HEK293 (cell line): ENCODE measurements around the gene CENPN.

Source experiments
- CTCF ChIA-PET: fragments of 350-600 bp; formaldehyde crosslinking; extraction: SDS; loops from one replicate; lab custom pipeline; 2021; ENCODE audit warnings: antibody characterized with exemption; lab: Yijun Ruan, JAX
- POLR2A ChIA-PET: fragments of 300-600 bp; formaldehyde crosslinking; extraction: SDS; loops from one replicate; lab custom pipeline; 2020; ENCODE audit warnings: antibody characterized with exemption, inconsistent platforms; lab: Yijun Ruan, JAX
- H3K27ac ChIP-seq: fragments of 200-500 bp; sonication (Bioruptor generic); 2 replicates; pipeline ENCODE4 v1.5.1; 2014; ENCODE audit warnings: low read depth, low read length, control low read depth, inconsistent platforms; ENCODE audit errors: extremely low read depth
- H3K36me3 ChIP-seq, 2 experiments: fragments of 200-500 bp in 1 of 2; sonication (Bioruptor generic) in 1 of 2; 1 replicate in 1 of 2; 2 replicates in 1 of 2; pipeline ENCODE4 v1.5.1; 2014 to 2017; ENCODE audit warnings: inconsistent platforms in 2 of 2, low read length in 2 of 2; ENCODE audit not compliant: control insufficient read depth in 2 of 2, insufficient read depth in 1 of 2
- H3K4me1 ChIP-seq: fragments of 200-500 bp; sonication (Bioruptor generic); 2 replicates; pipeline ENCODE4 v1.5.1; 2014; ENCODE audit warnings: mild to moderate bottlenecking, low read length, inconsistent platforms; ENCODE audit not compliant: control insufficient read depth, insufficient read depth
- H3K4me3 ChIP-seq: 2 replicates; pipeline ENCODE4 v1.5.1; 2011; ENCODE audit warnings: low read depth, mild to moderate bottlenecking, control low read depth, low read length, moderate library complexity
- H3K9me3 ChIP-seq: fragments of 200-500 bp; sonication (Bioruptor generic); 2 replicates; pipeline ENCODE4 v1.5.1; 2014; ENCODE audit warnings: low read depth, low read length, inconsistent platforms; ENCODE audit not compliant: control insufficient read depth, insufficient read depth
- GLI4 ChIP-seq: fragments of 450-650 bp; formaldehyde crosslinking; IDR thresholded peaks from 2 replicates; pipeline ENCODE4 v1.5.1; 2016; ENCODE audit warnings: missing biosample characterization, missing genetic modification characterization
- IKZF3 ChIP-seq: fragments of 450-650 bp; IDR thresholded peaks from 2 replicates; pipeline ENCODE4 v1.5.0; 2018; ENCODE audit warnings: missing biosample characterization, mild to moderate bottlenecking, missing genetic modification characterization, moderate library complexity
- MZF1 ChIP-seq: fragments of 450-650 bp; formaldehyde crosslinking; IDR thresholded peaks from 2 replicates; pipeline ENCODE4 v1.5.1; 2017; ENCODE audit warnings: missing biosample characterization, missing genetic modification characterization, borderline replicate concordance
- OSR2 ChIP-seq: fragments of 450-650 bp; formaldehyde crosslinking; IDR thresholded peaks from 2 replicates; pipeline ENCODE4 v1.5.1; 2016; ENCODE audit warnings: missing biosample characterization, missing genetic modification characterization
- PRDM1 ChIP-seq: fragments of 450-650 bp; formaldehyde crosslinking; IDR thresholded peaks from 2 replicates; pipeline ENCODE4; 2016; ENCODE audit warnings: missing biosample characterization, missing genetic modification characterization
- SP7 ChIP-seq: fragments of 450-650 bp; formaldehyde crosslinking; IDR thresholded peaks from 2 replicates; pipeline ENCODE4 v1.5.1; 2016; ENCODE audit warnings: missing biosample characterization, missing genetic modification characterization
- ZBTB21 ChIP-seq: fragments of 450-650 bp; formaldehyde crosslinking; IDR thresholded peaks from 2 replicates; pipeline ENCODE4 v1.5.1; 2017; ENCODE audit warnings: missing biosample characterization, missing genetic modification characterization
- ZNF544 ChIP-seq: fragments of 450-650 bp; formaldehyde crosslinking; IDR thresholded peaks from 2 replicates; pipeline ENCODE4 v1.5.0; 2017; ENCODE audit warnings: missing biosample characterization, missing genetic modification characterization
- ZNF558 ChIP-seq: fragments of 450-650 bp; formaldehyde crosslinking; IDR thresholded peaks from 2 replicates; pipeline ENCODE4 v1.5.1; 2016; ENCODE audit warnings: missing biosample characterization, missing genetic modification characterization
- ZNF677 ChIP-seq: fragments of 450-650 bp; IDR thresholded peaks from 2 replicates; pipeline ENCODE4 v1.5.0; 2018; ENCODE audit warnings: missing biosample characterization, mild to moderate bottlenecking, missing genetic modification characterization, moderate library complexity
- ZNF792 ChIP-seq: fragments of 450-650 bp; formaldehyde crosslinking; IDR thresholded peaks from 2 replicates; pipeline ENCODE4 v1.5.1; 2016; ENCODE audit warnings: missing biosample characterization, missing genetic modification characterization
- TF ChIP-seq, protein P1 (sequence below): fragments of 450-650 bp; formaldehyde crosslinking; IDR thresholded peaks from 2 replicates; pipeline ENCODE4 v1.5.1; 2016; ENCODE audit warnings: missing biosample characterization, missing genetic modification characterization, borderline replicate concordance
- TF ChIP-seq, protein P2 (sequence below): fragments of 450-650 bp; formaldehyde crosslinking; IDR thresholded peaks from 2 replicates; pipeline ENCODE4 v1.5.1; 2016; ENCODE audit warnings: missing biosample characterization, missing genetic modification characterization
- TF ChIP-seq, protein P3 (sequence below): fragments of 450-650 bp; formaldehyde crosslinking; conservative IDR thresholded peaks from 2 replicates; pipeline ENCODE4 v1.5.1; 2016; ENCODE audit warnings: low read depth, missing biosample characterization, missing genetic modification characterization

CENPN gene

DNA sequence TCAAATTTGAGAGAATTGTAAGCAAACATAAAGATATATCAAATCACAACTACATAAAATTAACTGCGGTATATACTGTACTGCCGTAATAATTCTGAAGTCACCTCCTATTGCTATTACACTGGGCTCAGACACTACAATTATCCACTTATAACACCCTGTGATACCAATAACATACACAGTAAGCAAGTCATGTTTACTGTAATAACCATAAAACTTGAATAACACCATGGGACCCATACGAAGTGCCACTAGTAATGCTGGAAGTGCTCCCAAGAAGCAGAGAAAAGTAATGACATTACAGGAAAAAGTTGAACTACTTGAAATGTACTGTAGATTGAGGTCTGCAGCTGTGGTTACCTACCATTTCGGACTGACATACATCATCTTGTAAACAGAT, 24.4 kb upstream of the CENPN start (continued):
- TF ChIP-seq, protein P1, sequence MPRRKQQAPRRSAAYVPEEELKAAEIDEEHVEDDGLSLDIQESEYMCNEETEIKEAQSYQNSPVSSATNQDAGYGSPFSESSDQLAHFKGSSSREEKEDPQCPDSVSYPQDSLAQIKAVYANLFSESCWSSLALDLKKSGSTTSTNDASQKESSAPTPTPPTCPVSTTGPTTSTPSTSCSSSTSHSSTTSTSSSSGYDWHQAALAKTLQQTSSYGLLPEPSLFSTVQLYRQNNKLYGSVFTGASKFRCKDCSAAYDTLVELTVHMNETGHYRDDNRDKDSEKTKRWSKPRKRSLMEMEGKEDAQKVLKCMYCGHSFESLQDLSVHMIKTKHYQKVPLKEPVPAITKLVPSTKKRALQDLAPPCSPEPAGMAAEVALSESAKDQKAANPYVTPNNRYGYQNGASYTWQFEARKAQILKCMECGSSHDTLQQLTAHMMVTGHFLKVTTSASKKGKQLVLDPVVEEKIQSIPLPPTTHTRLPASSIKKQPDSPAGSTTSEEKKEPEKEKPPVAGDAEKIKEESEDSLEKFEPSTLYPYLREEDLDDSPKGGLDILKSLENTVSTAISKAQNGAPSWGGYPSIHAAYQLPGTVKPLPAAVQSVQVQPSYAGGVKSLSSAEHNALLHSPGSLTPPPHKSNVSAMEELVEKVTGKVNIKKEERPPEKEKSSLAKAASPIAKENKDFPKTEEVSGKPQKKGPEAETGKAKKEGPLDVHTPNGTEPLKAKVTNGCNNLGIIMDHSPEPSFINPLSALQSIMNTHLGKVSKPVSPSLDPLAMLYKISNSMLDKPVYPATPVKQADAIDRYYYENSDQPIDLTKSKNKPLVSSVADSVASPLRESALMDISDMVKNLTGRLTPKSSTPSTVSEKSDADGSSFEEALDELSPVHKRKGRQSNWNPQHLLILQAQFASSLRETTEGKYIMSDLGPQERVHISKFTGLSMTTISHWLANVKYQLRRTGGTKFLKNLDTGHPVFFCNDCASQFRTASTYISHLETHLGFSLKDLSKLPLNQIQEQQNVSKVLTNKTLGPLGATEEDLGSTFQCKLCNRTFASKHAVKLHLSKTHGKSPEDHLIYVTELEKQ (tag by site-specific recombination): peak; percentile 27; the same call in 1 of the 2 replicates
- TF ChIP-seq, protein P2, sequence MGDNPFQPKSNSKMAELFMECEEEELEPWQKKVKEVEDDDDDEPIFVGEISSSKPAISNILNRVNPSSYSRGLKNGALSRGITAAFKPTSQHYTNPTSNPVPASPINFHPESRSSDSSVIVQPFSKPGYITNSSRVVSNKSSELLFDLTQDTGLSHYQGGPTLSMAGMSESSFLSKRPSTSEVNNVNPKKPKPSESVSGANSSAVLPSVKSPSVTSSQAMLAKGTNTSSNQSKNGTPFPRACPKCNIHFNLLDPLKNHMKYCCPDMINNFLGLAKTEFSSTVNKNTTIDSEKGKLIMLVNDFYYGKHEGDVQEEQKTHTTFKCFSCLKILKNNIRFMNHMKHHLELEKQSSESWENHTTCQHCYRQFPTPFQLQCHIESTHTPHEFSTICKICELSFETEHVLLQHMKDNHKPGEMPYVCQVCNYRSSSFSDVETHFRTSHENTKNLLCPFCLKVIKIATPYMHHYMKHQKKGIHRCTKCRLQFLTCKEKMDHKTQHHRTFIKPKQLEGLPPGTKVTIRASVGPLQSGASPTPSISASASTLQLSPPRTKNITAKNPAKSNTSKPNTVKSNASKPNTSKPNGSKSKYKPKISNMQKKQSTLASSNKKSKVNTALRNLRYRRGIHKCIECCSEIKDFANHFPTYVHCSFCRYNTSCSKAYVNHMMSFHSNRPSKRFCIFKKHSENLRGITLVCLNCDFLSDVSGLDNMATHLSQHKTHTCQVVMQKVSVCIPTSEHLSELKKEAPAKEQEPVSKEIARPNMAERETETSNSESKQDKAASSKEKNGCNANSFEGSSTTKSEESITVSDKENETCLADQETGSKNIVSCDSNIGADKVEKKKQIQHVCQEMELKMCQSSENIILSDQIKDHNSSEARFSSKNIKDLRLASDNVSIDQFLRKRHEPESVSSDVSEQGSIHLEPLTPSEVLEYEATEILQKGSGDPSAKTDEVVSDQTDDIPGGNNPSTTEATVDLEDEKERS (tag by site-specific recombination): no peak
- TF ChIP-seq ZBTB21 (tag by site-specific recombination) (peak; percentile 48; the same call in 1 of the 2 replicates), GLI4 (tag by site-specific recombination) (no peak), ZNF544 (no peak), ZNF558 (tag by site-specific recombination) (no peak), ZNF677 (tag by site-specific recombination) (no peak)
- TF ChIP-seq, protein P3, sequence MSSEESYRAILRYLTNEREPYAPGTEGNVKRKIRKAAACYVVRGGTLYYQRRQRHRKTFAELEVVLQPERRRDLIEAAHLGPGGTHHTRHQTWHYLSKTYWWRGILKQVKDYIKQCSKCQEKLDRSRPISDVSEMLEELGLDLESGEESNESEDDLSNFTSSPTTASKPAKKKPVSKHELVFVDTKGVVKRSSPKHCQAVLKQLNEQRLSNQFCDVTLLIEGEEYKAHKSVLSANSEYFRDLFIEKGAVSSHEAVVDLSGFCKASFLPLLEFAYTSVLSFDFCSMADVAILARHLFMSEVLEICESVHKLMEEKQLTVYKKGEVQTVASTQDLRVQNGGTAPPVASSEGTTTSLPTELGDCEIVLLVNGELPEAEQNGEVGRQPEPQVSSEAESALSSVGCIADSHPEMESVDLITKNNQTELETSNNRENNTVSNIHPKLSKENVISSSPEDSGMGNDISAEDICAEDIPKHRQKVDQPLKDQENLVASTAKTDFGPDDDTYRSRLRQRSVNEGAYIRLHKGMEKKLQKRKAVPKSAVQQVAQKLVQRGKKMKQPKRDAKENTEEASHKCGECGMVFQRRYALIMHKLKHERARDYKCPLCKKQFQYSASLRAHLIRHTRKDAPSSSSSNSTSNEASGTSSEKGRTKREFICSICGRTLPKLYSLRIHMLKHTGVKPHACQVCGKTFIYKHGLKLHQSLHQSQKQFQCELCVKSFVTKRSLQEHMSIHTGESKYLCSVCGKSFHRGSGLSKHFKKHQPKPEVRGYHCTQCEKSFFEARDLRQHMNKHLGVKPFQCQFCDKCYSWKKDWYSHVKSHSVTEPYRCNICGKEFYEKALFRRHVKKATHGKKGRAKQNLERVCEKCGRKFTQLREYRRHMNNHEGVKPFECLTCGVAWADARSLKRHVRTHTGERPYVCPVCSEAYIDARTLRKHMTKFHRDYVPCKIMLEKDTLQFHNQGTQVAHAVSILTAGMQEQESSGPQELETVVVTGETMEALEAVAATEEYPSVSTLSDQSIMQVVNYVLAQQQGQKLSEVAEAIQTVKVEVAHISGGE (tag by site-specific recombination): no peak

DNA sequence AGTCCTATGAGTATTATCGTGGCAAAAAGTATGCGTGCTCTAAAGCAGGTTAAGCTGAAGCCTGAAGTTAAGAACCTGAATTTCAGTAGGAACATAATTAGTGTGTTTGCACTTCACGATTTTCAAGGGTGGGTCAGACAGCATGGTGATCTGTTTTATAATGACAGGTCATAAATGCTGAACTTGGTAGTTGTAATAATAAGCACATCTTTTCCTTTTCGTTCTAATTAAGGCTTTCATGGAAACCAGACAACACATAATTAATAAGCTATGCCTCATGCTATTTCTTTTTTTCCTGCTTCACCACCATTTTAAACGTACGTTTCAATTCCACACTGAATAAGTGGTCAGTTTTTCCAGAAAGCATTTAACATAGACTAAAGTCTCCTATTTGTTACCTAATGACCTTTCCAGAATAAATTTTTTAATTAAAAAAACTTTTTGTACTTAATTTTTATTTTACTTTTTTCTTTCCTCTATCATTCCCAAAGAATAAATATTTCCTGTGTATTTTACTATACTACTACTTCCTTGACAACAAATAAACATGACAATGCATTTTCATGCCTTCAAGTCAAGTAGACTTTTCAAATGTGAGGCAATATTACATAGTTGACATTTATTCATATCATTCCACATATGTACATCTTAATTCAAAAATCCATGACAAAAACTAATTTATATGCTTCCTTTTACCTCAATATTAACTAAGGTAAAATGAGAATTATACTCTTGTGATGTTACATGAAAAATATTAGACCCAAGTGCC, 22.7 kb upstream of the CENPN start:
- H3K36me3 ChIP-seq: peaks cover 6 to 8% of the 10 kb centered on the region in 2 experiments; a peak in 2 of 3 replicates
- H3K4me1 ChIP-seq: peaks cover 23% of the 10 kb centered on the region
- POLR2A ChIA-PET: no interaction called here
- no peaks in the 10 kb centered on the region for H3K9me3 ChIP-seq
- CTCF ChIA-PET: interaction anchor here (2.4 kb wide), 1 partner anchor 10 kb away, joined by 8 read pairs; no protein-coding TSS in a partner anchor
- H3K4me3 ChIP-seq: no peak overlapping the region
- no peak overlapping the region for H3K27ac ChIP-seq
- peak; percentile 46; the same call in 1 of the 2 replicates for TF ChIP-seq OSR2 (tag by site-specific recombination)
- peak; percentile 95 for TF ChIP-seq SP7 (tag by site-specific recombination)
- no peak for TF ChIP-seq MZF1
- TF ChIP-seq, all 188 proteins: peak for 2

DNA sequence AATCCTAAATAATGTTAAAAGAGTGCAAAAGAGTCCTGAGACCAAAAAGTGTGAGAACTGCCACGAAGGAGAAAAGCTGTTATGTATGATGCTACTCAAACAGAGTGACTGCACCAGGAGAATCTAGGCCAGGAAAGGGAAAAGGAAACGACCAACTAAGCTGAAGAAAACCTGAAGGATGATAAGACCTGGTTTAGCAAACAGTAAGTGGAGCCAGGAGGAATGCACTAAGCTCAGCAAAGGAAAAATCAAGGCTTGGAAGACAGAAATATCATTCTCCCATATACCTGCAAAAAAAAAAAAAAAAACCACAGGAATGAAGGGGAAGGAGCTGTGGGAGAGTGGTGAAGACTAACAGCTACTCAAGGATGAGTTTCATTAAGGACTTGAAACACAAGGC, 21.4 kb upstream of the CENPN start:
- CTCF ChIA-PET: interaction anchor here (2.7 kb wide), 1 partner anchor 11 kb away, joined by 14 read pairs; no protein-coding TSS in a partner anchor
- Histone ChIP-seq H3K4me1 (peaks cover 23% of the 10 kb centered on the region), H3K36me3 (peaks cover 0 to 2% of the 10 kb centered on the region in 2 experiments; a peak in 2 of 3 replicates), H3K4me3 (no peak overlapping the region), H3K9me3 (no peaks in the 10 kb centered on the region), H3K27ac (no peak overlapping the region)
- POLR2A ChIA-PET: interaction anchor here (0.6 to 1.4 kb wide), 2 partner anchors 21 to 329 kb away, joined by 3 to 4 read pairs; partner anchors contain the start of genes CENPN, CMC2 and GAN
- TF ChIP-seq ZNF792 (tag by site-specific recombination): no peak
- peak; percentile 37; the same call in 1 of the 2 replicates for TF ChIP-seq PRDM1
- 0 out of 2 replicates have a peak, but pooled peaks have one; percentile 14 for TF ChIP-seq IKZF3 (tag by site-specific recombination)
